ENCODE measurements around the gene OR9K2. TPM values are rescaled to one million over a fixed set of nuclear protein-coding genes. Genes with fewer than 3 reads are reported as not detected.

Gene OR9K2, protein sequence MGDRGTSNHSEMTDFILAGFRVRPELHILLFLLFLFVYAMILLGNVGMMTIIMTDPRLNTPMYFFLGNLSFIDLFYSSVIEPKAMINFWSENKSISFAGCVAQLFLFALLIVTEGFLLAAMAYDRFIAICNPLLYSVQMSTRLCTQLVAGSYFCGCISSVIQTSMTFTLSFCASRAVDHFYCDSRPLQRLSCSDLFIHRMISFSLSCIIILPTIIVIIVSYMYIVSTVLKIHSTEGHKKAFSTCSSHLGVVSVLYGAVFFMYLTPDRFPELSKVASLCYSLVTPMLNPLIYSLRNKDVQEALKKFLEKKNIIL
- total RNA-seq (not detected), total RNA-seq (0 to 0.06 (median 0) reads per million in 29 experiments)
- not detected for total RNA-seq (2013)

DNA sequence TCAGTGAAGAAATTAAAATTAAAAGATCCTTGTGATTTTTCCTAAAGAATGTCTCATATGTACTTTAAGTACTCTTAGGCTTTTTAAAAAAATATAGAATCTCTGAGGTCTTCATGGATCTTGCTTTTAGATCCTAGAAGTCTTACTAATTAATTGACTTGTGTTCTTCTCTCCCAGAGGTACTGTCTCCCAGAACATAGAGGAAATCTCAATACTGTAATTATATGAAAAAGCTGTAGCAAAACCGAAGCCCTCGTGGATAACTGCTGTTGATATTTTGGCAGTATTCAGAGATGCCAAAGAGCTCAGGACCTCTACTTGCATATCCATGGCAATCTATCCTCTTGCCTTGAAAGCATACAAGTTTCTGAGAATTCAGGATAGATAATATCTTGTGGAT is at the start of gene OR9K2:
Gene OR9K2, plus strand, starts transcription at position 301 of the 400 bp plus-strand sequence. CDS start 3,429 bp downstream, outside the sequence.
- Histone ChIP-seq H3K4me1 (ENCODE audit: control insufficient read depth in 1 of 2, extremely low read depth in 1 of 2, insufficient read depth in 2 of 2, low read length in 2 of 2) (no peaks in the 10 kb centered on the region), H3K36me3 (ENCODE audit: control insufficient read depth in 2 of 2, extremely low read depth in 1 of 2, insufficient read depth in 1 of 2, low read length in 1 of 2) (no peaks in the 10 kb centered on the region), H3K9me3 (no peaks in the 10 kb centered on the region), H3K27me3 (replicated peaks in 1 of 2; ENCODE audit: control insufficient read depth in 2 of 2, extremely low read depth in 1 of 2, insufficient read depth in 2 of 2, low read length in 1 of 2) (peaks cover 0 to 3% of the 10 kb centered on the region in 2 experiments), H3K4me3 (ENCODE audit: control insufficient read depth in 1 of 2, extremely low read depth in 1 of 2, low read length in 1 of 2) (no peak within 1 kb of the TSS), H3K27ac (ENCODE audit: low read length) (no peak within 1 kb of the TSS)
- no peaks in the 10 kb centered on the region for H3K36me3 Mint-ChIP-seq
- no peaks in the 10 kb centered on the region for H3K9me3 Mint-ChIP-seq
- POLR2A ChIA-PET = no interaction called here
- no peak within 1 kb of the TSS for H3K4me3 Mint-ChIP-seq
- no CpG with 5 or more reads among the region's 2 CpGs for WGBS (ENCODE audit: insufficient coverage)
- peaks cover 40 to 48% of the 10 kb centered on the region in 2 donors for H3K27me3 Mint-ChIP-seq
- ATAC-seq (replicated peaks in 1 of 4) (no peak), DNase-seq (no peak)
- H3K27ac Mint-ChIP-seq = no peak within 1 kb of the TSS
- CTCF ChIA-PET = no interaction called here
- no peaks in the 10 kb centered on the region for H3K4me1 Mint-ChIP-seq

DNA sequence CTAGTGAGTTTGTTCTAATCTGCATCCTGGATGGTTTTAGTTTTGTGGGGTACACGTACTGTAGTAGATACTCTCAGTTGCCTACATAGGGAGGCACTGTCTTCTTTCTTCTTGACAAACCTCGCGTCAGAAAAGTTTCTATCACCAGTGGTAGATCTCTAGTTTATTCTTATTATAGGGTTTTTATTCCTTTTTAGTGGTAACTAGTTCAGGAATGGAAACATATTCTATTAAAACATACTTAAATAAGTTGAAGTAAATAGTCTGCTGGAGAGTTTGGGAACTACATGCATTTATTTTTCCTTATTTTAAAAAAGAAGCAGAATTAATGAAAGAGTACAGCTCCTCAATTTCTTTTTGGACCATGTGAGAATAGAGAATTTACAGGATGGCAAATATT is 33.6 kb upstream of the OR9K2 start:
- ChIA-PET POLR2A (no interaction called here), CTCF (no interaction called here)
- H3K36me3 ChIP-seq (ENCODE audit: control insufficient read depth in 2 of 2, extremely low read depth in 1 of 2, insufficient read depth in 1 of 2, low read length in 1 of 2) = no peaks in the 10 kb centered on the region
- no peaks in the 10 kb centered on the region for H3K4me1 ChIP-seq (ENCODE audit: control insufficient read depth in 1 of 2, extremely low read depth in 1 of 2, insufficient read depth in 2 of 2, low read length in 2 of 2)
- Mint-ChIP-seq H3K4me3 (no peak overlapping the region), H3K36me3 (no peaks in the 10 kb centered on the region), H3K27me3 (peaks cover 23 to 29% of the 10 kb centered on the region in 2 donors), H3K4me1 (no peaks in the 10 kb centered on the region), H3K9me3 (no peaks in the 10 kb centered on the region), H3K27ac (no peak overlapping the region)
- H3K27me3 ChIP-seq (replicated peaks in 1 of 2; ENCODE audit: control insufficient read depth in 2 of 2, extremely low read depth in 1 of 2, insufficient read depth in 2 of 2, low read length in 1 of 2) = peaks cover 0 to 6% of the 10 kb centered on the region in 2 experiments
- H3K4me3 ChIP-seq (ENCODE audit: control insufficient read depth in 1 of 2, extremely low read depth in 1 of 2, low read length in 1 of 2) = no peak overlapping the region
- no peak for ATAC-seq (replicated peaks in 1 of 4)
- H3K9me3 ChIP-seq = no peaks in the 10 kb centered on the region
- no peak for DNase-seq
- WGBS (ENCODE audit: insufficient coverage) = no CpG with 5 or more reads among the region's 3 CpGs
- no peak overlapping the region for H3K27ac ChIP-seq (ENCODE audit: low read length)

DNA sequence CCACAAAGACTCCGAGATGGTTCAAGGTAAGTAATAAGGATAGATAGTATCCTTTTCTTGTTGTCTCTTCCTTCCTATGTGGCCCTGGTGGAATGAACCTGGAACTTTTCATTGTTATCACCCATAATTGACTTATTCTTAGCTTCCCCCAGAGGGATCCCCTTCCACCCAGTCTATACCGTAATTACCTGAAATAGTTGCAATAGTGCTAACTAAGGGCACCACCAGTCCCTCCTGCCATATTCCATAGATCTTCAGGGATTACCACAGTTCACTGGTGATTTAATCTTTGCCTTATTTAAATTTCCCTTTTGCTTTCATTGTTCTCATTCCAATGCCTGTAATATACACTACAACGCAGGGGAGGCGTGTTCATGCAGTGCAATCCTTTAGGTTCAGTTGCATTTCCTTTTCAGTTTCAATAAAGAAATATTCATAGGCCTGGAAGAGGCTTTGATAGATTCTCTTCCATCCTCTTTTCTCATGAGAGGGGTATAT is 13.8 kb upstream of the OR9K2 start:
- Mint-ChIP-seq H3K36me3 (no peaks in the 10 kb centered on the region), H3K4me1 (no peaks in the 10 kb centered on the region), H3K4me3 (no peak overlapping the region), H3K9me3 (no peaks in the 10 kb centered on the region), H3K27ac (no peak overlapping the region), H3K27me3 (peaks cover 5 to 9% of the 10 kb centered on the region in 2 donors)
- Histone ChIP-seq H3K4me3 (ENCODE audit: control insufficient read depth in 1 of 2, extremely low read depth in 1 of 2, low read length in 1 of 2) (no peak overlapping the region), H3K27me3 (replicated peaks in 1 of 2; ENCODE audit: control insufficient read depth in 2 of 2, extremely low read depth in 1 of 2, insufficient read depth in 2 of 2, low read length in 1 of 2) (peaks cover 0 to 4% of the 10 kb centered on the region in 2 experiments), H3K9me3 (no peaks in the 10 kb centered on the region), H3K4me1 (ENCODE audit: control insufficient read depth in 1 of 2, extremely low read depth in 1 of 2, insufficient read depth in 2 of 2, low read length in 2 of 2) (no peaks in the 10 kb centered on the region), H3K27ac (ENCODE audit: low read length) (no peak overlapping the region), H3K36me3 (ENCODE audit: control insufficient read depth in 2 of 2, extremely low read depth in 1 of 2, insufficient read depth in 1 of 2, low read length in 1 of 2) (no peaks in the 10 kb centered on the region)
- ATAC-seq (replicated peaks in 1 of 4) = no peak
- 100% methylated on average over 1 of the region's 4 CpGs for WGBS (ENCODE audit: insufficient coverage)
- ChIA-PET POLR2A (no interaction called here), CTCF (no interaction called here)
- no peak for DNase-seq

DNA sequence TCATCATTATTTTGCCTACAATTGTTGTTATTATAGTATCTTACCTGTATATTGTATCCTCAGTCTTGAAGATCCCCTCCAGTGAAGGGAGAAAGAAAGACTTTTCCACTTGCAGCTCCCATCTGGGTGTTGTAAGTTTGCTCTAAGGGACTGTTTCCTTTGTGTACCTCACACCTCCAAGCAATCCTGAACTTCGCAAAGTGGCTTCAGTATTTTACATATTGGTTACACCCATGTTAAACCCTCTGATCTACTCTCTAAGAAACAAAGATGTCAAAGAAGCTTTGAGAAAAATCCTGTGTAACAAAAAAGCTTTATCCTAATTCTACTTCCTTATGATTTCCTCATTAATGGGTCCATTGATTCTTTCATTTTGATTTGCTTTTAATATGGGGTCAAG is 10.1 kb upstream of the OR9K2 start:
- Histone ChIP-seq H3K4me1 (ENCODE audit: control insufficient read depth in 1 of 2, extremely low read depth in 1 of 2, insufficient read depth in 2 of 2, low read length in 2 of 2) (no peaks in the 10 kb centered on the region), H3K27ac (ENCODE audit: low read length) (no peak overlapping the region), H3K4me3 (ENCODE audit: control insufficient read depth in 1 of 2, extremely low read depth in 1 of 2, low read length in 1 of 2) (no peak overlapping the region), H3K27me3 (replicated peaks in 1 of 2; ENCODE audit: control insufficient read depth in 2 of 2, extremely low read depth in 1 of 2, insufficient read depth in 2 of 2, low read length in 1 of 2) (peaks cover 3 to 4% of the 10 kb centered on the region in 2 experiments), H3K36me3 (ENCODE audit: control insufficient read depth in 2 of 2, extremely low read depth in 1 of 2, insufficient read depth in 1 of 2, low read length in 1 of 2) (no peaks in the 10 kb centered on the region), H3K9me3 (no peaks in the 10 kb centered on the region)
- no peak for ATAC-seq (replicated peaks in 1 of 4)
- Mint-ChIP-seq H3K4me1 (no peaks in the 10 kb centered on the region), H3K36me3 (no peaks in the 10 kb centered on the region), H3K27ac (no peak overlapping the region), H3K9me3 (no peaks in the 10 kb centered on the region), H3K27me3 (peaks cover 21 to 30% of the 10 kb centered on the region in 2 donors), H3K4me3 (no peak overlapping the region)
- ChIA-PET CTCF (no interaction called here), POLR2A (no interaction called here)
- no CpG with 5 or more reads among the region's 1 CpG for WGBS (ENCODE audit: insufficient coverage)
- no peak for DNase-seq

DNA sequence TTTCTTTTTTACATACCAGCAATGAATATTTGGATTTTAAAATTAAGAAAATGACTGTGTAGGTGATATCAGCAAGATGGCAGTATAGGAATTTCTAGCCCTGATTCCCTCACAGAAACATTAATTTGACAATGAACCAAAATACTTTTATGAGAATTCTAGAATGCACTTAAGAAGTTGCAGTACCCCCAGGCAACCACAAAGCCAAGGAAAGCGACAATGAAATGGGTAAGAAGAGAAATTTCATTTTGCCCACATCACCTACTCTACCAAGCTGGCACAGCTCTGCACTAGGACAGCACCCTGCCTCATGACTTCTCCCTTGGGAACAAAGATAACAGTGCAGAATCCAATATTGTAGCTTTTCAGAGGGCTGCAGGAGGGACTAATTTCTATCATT is 6.6 kb downstream of the OR9K2 start:
- Histone ChIP-seq H3K4me3 (ENCODE audit: control insufficient read depth in 1 of 2, extremely low read depth in 1 of 2, low read length in 1 of 2) (no peak overlapping the region), H3K27me3 (replicated peaks in 1 of 2; ENCODE audit: control insufficient read depth in 2 of 2, extremely low read depth in 1 of 2, insufficient read depth in 2 of 2, low read length in 1 of 2) (peaks cover 5 to 8% of the 10 kb centered on the region in 2 experiments), H3K36me3 (ENCODE audit: control insufficient read depth in 2 of 2, extremely low read depth in 1 of 2, insufficient read depth in 1 of 2, low read length in 1 of 2) (no peaks in the 10 kb centered on the region), H3K4me1 (ENCODE audit: control insufficient read depth in 1 of 2, extremely low read depth in 1 of 2, insufficient read depth in 2 of 2, low read length in 2 of 2) (no peaks in the 10 kb centered on the region), H3K9me3 (no peaks in the 10 kb centered on the region), H3K27ac (ENCODE audit: low read length) (no peak overlapping the region)
- POLR2A ChIA-PET = no interaction called here
- no peaks in the 10 kb centered on the region for H3K4me1 Mint-ChIP-seq
- no peaks in the 10 kb centered on the region for H3K36me3 Mint-ChIP-seq
- peaks cover 0 to 5% (median 0%) of the 10 kb centered on the region in 3 donors for H3K9me3 Mint-ChIP-seq
- H3K27me3 Mint-ChIP-seq = peaks cover 39 to 47% of the 10 kb centered on the region in 2 donors
- ATAC-seq (replicated peaks in 1 of 4) (no peak), DNase-seq (no peak)
- CTCF ChIA-PET = no interaction called here
- whole genome bisulfite sequencing (ENCODE audit: insufficient coverage) = no CpG with 5 or more reads among the region's 1 CpG
- no peak overlapping the region for H3K27ac Mint-ChIP-seq
- H3K4me3 Mint-ChIP-seq = no peak overlapping the region

DNA sequence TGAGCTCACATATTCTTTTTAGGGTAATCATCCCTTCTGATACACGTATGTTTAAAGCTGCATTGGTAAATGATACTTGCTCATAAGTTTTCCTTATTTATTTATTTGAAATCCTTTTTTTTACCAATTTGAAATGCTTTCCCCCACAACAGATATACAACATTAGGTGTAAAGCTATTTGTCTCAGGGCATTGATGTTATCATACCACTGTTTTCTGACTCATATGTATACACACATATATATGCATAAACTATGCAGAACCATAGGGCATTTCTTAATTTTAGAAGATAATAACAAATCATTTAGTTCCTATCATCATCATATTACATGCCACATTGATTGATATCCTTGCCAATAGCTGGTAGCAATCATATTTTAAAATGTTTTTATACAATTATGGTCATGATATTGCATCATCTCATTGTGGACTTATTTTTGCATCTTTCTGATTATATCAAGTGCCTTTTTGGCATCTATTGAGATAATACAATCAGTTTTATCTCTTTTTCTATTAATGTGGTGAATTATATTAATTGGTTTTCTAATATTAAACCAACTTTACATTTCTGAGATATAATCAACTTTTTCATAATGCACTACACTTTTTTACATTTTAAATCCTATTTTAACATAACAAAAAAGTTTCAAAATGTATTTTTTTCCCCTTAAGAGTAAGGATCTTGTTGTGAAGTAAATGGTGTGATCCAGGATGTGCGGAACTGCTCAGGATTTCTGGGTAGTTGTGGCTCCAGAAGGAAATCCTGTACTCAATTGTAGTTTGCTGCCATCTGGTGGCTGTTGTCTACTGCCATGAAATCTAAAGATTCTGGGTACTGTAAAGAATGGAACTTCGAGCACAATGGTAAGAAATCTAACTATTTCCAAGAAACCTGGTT is 16.7 kb downstream of the OR9K2 start:
- H3K27ac ChIP-seq (ENCODE audit: low read length) = no peak overlapping the region
- ATAC-seq (replicated peaks in 1 of 4) = no peak
- peaks cover 4 to 5% of the 10 kb centered on the region in 2 donors for H3K27me3 Mint-ChIP-seq
- H3K4me3 Mint-ChIP-seq = no peak overlapping the region
- no peaks in the 10 kb centered on the region for H3K4me1 ChIP-seq (ENCODE audit: control insufficient read depth in 1 of 2, extremely low read depth in 1 of 2, insufficient read depth in 2 of 2, low read length in 2 of 2)
- H3K36me3 ChIP-seq (ENCODE audit: control insufficient read depth in 2 of 2, extremely low read depth in 1 of 2, insufficient read depth in 1 of 2, low read length in 1 of 2) = no peaks in the 10 kb centered on the region
- no peaks in the 10 kb centered on the region for H3K36me3 Mint-ChIP-seq
- ChIA-PET POLR2A (no interaction called here), CTCF (interaction anchor here (0.6 to 1.5 kb wide), 10 partner anchors 34 to 449 kb away, joined by 3 to 9 read pairs (median 4); no protein-coding TSS in a partner anchor)
- H3K27me3 ChIP-seq (replicated peaks in 1 of 2; ENCODE audit: control insufficient read depth in 2 of 2, extremely low read depth in 1 of 2, insufficient read depth in 2 of 2, low read length in 1 of 2) = peaks cover 3 to 4% of the 10 kb centered on the region in 2 experiments
- no peak overlapping the region for H3K27ac Mint-ChIP-seq
- no peaks in the 10 kb centered on the region for H3K9me3 Mint-ChIP-seq
- no peaks in the 10 kb centered on the region for H3K9me3 ChIP-seq
- peak in 22 of 35 experiments; percentile 2 to 67 (median 32) for DNase-seq
- WGBS (ENCODE audit: insufficient coverage) = 29% methylated on average over 1 of the region's 3 CpGs
- H3K4me3 ChIP-seq (ENCODE audit: control insufficient read depth in 1 of 2, extremely low read depth in 1 of 2, low read length in 1 of 2) = no peak overlapping the region
- peaks cover 0 to 5% (median 4%) of the 10 kb centered on the region in 3 donors for H3K4me1 Mint-ChIP-seq

Data from T-cell (primary cell).